GM18517 (cell line): ENCODE results near the gene OR2B2.
"Not testable (repeated sequence)": the region's sequence is repeated elsewhere in the genome, so short reads cannot be mapped to it uniquely, and the experiment has no call there.

Source experiments
- ATAC-seq: cut with Tn5 transposase; IDR thresholded peaks from one replicate; pipeline ENCODE4 v1.9.1; 2021; ENCODE audit warnings: mild to moderate bottlenecking, moderate library complexity; ENCODE audit not compliant: unreplicated experiment

OR2B2 gene

DNA sequence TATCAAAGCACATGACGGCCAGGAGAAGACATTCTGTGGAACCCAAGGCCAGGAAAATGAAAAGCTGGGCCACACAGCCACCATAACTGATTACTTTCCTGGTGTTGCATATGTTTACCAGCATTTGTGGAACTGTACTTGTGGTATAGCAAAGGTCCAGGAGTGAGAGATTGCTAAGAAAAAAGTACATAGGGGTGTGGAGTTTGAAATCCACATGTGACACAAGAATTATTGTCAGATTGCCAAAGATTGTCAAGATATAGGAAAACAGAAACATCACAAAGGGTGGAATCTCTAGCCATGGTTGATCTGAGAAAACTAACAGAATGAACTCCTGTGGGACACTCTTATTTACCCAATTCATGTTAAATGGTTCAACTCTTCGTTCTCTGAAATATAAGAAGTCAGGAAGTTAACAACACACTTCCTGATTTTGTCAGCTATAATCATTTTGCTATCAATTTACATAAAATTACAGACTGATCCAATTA is at the start of gene OR2B2:
OR2B2 (minus strand) TSS at position 441 of the 491 bp plus-strand sequence; CDS start at position 364, 77 bp downstream.
- no peak for ATAC-seq

DNA sequence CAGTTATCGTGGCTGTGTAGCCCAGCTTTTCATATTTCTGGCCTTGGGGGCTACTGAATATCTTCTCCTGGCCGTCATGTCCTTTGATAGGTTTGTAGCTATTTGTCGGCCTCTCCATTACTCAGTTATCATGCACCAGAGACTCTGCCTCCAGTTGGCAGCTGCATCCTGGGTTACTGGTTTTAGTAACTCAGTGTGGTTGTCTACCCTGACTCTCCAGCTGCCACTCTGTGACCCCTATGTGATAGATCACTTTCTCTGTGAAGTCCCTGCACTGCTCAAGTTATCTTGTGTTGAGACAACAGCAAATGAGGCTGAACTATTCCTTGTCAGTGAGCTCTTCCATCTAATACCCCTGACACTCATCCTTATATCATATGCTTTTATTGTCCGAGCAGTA is 45.3 kb upstream of the OR2B2 start:
- ATAC-seq = no peak

- ATAC-seq = no peak
Measured at GRCh38 chr6:27956941-27957340, 44.7 kb upstream of the OR2B2 start, which contains the start of gene OR2B6. TSS of gene OR2B6 (plus strand) at chr6:27957241. CDS start at chr6:27957241, 0 bp downstream.

DNA sequence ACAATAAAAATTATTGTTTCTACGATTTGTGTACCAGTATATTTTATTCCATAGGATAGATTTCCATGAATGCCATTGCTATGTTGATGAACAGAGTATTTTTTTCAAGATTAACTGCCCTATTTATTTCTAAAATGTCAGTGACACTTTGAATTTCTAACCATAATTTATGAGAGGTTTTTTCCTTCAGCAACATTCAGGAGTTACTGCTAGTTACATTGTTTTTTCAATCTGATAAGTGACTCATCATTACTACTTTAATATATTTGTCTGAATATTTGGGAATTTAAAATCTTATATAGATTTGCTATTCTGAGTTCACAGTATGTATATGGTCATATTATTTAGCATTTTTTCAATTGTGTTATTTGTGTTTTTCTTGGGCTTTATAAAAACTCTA is 38.8 kb upstream of the OR2B2 start:
- no peak for ATAC-seq

DNA sequence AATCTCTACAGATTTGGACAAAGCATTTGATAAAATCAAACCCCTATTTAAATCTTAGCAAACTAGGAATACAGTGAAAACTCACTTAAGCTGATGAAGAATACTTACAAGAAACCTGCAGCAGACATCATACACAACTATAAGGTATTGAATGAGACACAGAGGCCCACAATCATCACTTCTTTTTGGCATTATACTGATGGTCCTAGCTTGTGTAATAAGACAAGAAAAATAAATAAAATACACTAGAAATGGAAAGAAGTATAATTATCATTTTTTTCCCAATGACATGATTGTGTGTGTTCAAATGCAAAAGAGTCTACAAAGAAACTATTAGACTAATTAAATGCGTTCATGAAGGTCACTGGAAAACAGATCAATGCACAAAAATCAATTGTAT is 36.0 kb upstream of the OR2B2 start:
- ATAC-seq = no peak

GRCh38 chr6:27943072-27943471 is 30.9 kb upstream of the OR2B2 start:
- ATAC-seq = not testable (repeated sequence)

GRCh38 chr6:27940766-27941165 is 28.6 kb upstream of the OR2B2 start:
- no peak for ATAC-seq

GRCh38 chr6:27931209-27931608 is 19.0 kb upstream of the OR2B2 start:
- ATAC-seq = no peak

- ATAC-seq = not testable (repeated sequence)
Measured at GRCh38 chr6:27929930-27930329, 17.7 kb upstream of the OR2B2 start.

DNA sequence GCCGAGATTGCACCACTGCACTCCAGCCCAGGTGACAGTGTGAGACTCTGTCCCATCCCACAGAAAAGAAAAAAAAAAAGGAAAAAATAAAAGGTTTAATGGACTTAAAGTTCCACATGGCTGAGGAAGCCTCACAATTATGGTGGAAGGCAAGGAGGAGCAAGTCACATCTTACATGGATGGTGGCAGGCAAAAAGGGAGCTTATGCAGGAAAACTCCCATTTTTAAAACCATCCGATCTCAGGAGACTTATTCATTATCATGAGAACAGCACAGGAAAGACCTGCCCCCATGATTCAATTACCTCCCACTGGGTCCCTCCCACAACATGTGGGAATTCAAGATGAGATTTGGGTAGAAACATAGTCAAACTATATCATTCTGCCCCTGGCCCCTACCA is 15.8 kb upstream of the OR2B2 start:
- ATAC-seq = not testable (repeated sequence)

GRCh38 chr6:27924179-27924578 is 12.0 kb upstream of the OR2B2 start:
- ATAC-seq = no peak

GRCh38 chr6:27922949-27923348 is 10.8 kb upstream of the OR2B2 start:
- ATAC-seq = no peak

GRCh38 chr6:27908017-27908416 is 4.2 kb downstream of the OR2B2 start:
- no peak for ATAC-seq

DNA sequence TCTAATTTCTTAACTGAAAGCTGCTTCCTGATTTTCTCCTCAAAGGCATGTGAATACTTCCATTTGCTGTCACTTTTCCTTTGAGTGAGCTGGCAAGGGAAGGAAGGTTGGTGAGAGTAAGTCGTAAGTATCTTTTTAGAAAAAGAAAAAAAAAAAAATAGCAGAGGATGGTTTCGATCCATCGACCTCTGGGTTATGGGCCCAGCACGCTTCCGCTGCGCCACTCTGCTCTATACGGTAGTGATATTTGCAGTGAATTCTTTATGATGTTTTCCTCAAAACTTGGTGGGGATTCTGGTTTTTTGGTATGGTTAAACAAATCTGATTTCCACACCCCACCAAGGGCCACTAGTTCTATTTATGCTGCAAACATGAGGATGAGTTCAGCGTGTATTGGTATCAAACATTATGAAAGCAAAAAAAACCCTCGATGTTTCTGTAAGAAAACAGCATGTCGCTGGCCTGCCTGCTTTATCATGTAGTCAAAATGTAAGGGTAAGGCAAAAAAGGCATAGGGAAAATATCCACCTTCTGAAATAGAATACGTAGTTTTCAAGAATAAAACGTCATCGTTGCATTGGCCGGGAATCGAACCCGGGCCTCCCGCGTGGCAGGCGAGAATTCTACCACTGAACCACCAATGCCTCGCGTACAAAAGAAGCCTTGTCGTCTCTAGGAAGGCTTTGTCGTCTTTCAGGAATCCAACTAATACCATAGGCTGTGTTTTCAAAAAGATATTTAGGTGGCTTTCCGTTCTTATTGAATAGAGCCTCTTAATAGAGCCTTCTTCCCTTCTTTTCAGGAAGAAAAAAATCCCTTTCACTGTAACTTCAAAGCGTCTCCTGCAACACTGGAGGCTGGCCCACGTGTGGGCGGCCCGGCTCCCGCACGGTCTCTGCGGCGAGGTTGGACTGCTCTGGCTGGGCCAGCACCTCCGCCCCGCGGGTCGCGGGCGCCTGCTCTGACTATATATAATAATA is 9.6 kb downstream of the OR2B2 start:
- ATAC-seq = peak; percentile 49

DNA sequence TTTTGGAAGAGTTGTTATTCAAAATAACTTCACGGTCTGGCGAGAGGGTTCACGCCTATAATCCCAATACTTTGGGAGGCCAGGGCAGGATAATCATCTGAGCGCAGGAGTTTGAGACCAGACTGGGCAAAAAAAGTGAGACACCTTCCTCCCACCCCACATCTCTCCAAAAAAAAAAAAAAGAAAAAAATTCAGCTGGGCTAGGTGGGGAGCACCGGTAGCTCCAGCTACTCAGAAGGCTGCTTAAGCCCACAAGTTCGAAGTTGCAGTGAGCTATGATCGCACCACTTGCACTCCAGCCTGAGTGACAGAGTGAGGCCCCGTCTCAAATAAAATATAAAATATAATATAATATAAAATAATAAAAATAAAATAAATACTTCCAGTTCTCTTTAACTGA is 10.4 kb downstream of the OR2B2 start:
- no peak for ATAC-seq

DNA sequence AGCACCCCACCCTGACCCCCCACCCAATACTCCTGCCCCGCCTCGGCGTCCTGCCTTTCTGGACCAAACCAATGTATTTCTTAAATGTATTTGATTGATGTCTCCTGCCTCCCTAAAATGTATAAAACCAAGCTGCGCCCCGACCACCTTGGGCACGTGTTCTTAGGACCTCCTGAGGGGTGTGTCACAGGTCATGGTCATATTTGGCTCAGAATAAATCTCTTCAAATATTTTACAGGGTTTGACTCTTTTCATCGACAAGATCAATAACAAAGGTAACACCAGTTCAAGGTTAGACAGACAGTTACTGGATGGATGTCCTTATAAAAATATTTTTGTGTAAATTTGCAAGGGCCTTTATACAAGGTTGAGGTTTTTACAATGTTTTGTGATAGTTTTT is 12.0 kb downstream of the OR2B2 start:
- ATAC-seq = not testable (repeated sequence)

- ATAC-seq = no peak
Measured at GRCh38 chr6:27899543-27899942, 12.7 kb downstream of the OR2B2 start.

- ATAC-seq = no peak
Measured at GRCh38 chr6:27897580-27898206, 14.5 kb downstream of the OR2B2 start.

DNA sequence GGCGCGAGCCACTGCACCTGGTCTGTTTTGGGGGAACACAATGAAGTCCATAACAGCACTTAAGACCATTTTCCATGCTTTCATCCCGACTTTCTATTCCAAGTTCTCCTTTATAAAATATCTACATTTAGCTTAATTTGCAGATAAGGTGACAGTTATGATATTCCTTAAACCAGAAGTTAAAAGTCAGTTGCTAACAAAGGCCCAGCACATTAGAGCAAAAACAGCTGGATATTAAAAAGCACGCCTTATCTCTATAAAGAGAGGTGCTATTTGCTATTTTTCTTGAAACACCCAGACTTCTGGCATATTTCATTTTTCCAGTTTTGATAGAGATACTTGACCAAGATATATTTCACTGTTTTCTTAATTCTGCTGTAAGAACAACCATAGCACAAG is 15.8 kb downstream of the OR2B2 start:
- ATAC-seq = no peak

GRCh38 chr6:27894839-27895762 is 17.1 kb downstream of the OR2B2 start:
- no peak for ATAC-seq
